Measurements from ENCODE around the gene GAL3ST1. TPM values are rescaled to one million over a fixed set of nuclear protein-coding genes. Genes with fewer than 3 reads are reported as not detected.

Gene GAL3ST1
- total RNA-seq, 1 experiment from 2014 or later = 2.1 TPM

DNA sequence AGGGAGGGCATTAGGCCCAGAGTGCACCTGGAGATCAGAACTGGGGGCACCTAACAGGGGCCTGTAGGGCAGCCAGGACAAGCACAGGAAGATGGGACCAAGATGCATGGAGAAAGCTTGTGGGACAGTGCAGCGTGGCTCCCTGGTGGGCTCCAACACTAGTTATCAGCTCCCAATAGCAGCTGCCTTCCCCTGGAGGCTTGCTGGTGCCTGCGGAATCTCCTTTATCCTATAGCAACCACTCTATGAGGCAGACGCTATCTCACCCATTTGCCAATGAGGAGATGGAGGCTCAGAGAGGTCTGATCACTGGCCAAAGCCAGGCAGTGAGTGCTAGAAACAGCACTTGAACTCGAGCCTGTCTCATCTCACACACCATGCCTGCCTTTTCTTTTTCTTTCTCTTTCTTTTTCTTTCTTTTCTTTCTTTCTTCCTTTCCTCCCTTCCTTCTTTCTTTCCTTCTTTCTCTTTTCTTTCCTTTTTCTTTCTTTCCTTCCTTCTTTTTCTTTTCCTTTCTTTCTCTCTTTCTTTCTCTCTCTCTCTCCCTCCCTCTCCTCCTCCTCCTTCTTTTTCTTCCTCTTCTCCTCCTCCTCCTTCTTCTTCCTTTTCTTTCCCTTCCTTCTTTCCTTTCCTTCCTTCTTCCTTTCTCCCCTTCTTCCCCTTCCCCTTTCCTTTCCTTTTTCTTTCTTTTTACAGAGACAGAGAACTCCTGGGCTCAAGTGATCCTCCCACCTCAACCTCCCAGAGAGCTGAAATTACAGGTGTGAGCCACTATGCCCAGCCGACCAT lies 52.9 kb downstream of the GAL3ST1 start (continued):
- TF ChIP-seq, protein P1, sequence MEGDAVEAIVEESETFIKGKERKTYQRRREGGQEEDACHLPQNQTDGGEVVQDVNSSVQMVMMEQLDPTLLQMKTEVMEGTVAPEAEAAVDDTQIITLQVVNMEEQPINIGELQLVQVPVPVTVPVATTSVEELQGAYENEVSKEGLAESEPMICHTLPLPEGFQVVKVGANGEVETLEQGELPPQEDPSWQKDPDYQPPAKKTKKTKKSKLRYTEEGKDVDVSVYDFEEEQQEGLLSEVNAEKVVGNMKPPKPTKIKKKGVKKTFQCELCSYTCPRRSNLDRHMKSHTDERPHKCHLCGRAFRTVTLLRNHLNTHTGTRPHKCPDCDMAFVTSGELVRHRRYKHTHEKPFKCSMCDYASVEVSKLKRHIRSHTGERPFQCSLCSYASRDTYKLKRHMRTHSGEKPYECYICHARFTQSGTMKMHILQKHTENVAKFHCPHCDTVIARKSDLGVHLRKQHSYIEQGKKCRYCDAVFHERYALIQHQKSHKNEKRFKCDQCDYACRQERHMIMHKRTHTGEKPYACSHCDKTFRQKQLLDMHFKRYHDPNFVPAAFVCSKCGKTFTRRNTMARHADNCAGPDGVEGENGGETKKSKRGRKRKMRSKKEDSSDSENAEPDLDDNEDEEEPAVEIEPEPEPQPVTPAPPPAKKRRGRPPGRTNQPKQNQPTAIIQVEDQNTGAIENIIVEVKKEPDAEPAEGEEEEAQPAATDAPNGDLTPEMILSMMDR (IDR thresholded peaks at IDR 0.05 in 2 of 3, conservative IDR thresholded peaks at IDR 0.05 in 1 of 3; ENCODE audit: borderline replicate concordance in 1 of 3, insufficient read depth in 1 of 3, low read depth in 2 of 3, low read length in 2 of 3) = no peak

GRCh38 chr22:30519842-30520425 lies 54.5 kb downstream of the GAL3ST1 start:
- no peak overlapping the region for H3K4me3 ChIP-seq (replicated peaks in 1 of 2; ENCODE audit: low read depth in 1 of 2, low read length in 2 of 2)
- H3K27ac ChIP-seq (ENCODE audit: low read depth, low read length) = no peak overlapping the region
- H3K4me1 ChIP-seq (ENCODE audit: control insufficient read depth in 1 of 2, insufficient read depth in 2 of 2, low read length in 2 of 2) = no peaks in the 10 kb centered on the region
- H3K36me3 ChIP-seq (ENCODE audit: control insufficient read depth in 1 of 2, insufficient read depth in 2 of 2, low read length in 2 of 2) = no peaks in the 10 kb centered on the region
- H3K9me2 ChIP-seq (ENCODE audit: insufficient read depth) = no peaks in the 10 kb centered on the region
- H3K27me3 ChIP-seq (ENCODE audit: insufficient read depth, low read length) = no peaks in the 10 kb centered on the region
- no peaks in the 10 kb centered on the region for H3K79me2 ChIP-seq (ENCODE audit: insufficient read depth, low read length)
- H3K9me3 ChIP-seq (ENCODE audit: control insufficient read depth in 1 of 2, insufficient read depth in 1 of 2, low read depth in 1 of 2, low read length in 2 of 2) = no peaks in the 10 kb centered on the region
- no TSS peak for BruUV-seq (replicated peaks)
- DNase-seq (ENCODE audit: low read depth, low spot score) (no peak), ATAC-seq (no peak)
- H4K20me1 ChIP-seq (ENCODE audit: insufficient read depth) = no peaks in the 10 kb centered on the region
- H2AFZ ChIP-seq (ENCODE audit: low read depth, low read length, poor library complexity, severe bottlenecking) = no peak overlapping the region
- no peak overlapping the region for H3K9ac ChIP-seq (ENCODE audit: low read length)
- intact Hi-C loops (cut with micrococcal nuclease) = no loop called here
- CTCF ChIA-PET = no interaction called here
- no peak overlapping the region for H3K4me2 ChIP-seq (ENCODE audit: low read length)
- RAD21 ChIA-PET (ENCODE audit: low non-redundant PET in 1 of 2, low total read pairs in 2 of 2, uncharacterized antibody in 2 of 2, unreplicated experiment in 2 of 2) = interaction anchor here in 1 of 2 experiments (0.7 kb wide), 1 partner anchor 106 kb away, joined by 3 read pairs; no protein-coding TSS in a partner anchor
- POLR2A ChIA-PET = no interaction called here
- no peak for TF ChIP-seq SP1 (IDR thresholded peaks at IDR 0.05; ENCODE audit: low read depth)
- TF ChIP-seq JUND (IDR thresholded peaks at IDR 0.05) = no peak
- TF ChIP-seq, protein P2, sequence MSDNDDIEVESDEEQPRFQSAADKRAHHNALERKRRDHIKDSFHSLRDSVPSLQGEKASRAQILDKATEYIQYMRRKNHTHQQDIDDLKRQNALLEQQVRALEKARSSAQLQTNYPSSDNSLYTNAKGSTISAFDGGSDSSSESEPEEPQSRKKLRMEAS (IDR thresholded peaks at IDR 0.05) = no peak
- TF ChIP-seq EZH2phosphoT487 (IDR thresholded peaks at IDR 0.05; ENCODE audit: borderline replicate concordance) = no peak
- TF ChIP-seq, protein P1 (IDR thresholded peaks at IDR 0.05 in 2 of 3, conservative IDR thresholded peaks at IDR 0.05 in 1 of 3; ENCODE audit: borderline replicate concordance in 1 of 3, insufficient read depth in 1 of 3, low read depth in 2 of 3, low read length in 2 of 3) = no peak
- no peak for TF ChIP-seq ZNF274 (IDR thresholded peaks at IDR 0.05; ENCODE audit: low read depth, low read length)
- TF ChIP-seq SRF (IDR thresholded peaks at IDR 0.05; ENCODE audit: low read depth) = no peak
- TF ChIP-seq EZH2 (IDR thresholded peaks at IDR 0.05) = no peak
- no peak for TF ChIP-seq TCF7L2 (IDR thresholded peaks at IDR 0.05; ENCODE audit: borderline replicate concordance, extremely low read depth, insufficient read depth, insufficient read length)
- TF ChIP-seq CBX3 (IDR thresholded peaks at IDR 0.05; ENCODE audit: low read depth) = no peak
- TF ChIP-seq POLR2A (IDR thresholded peaks at IDR 0.05; ENCODE audit: borderline replicate concordance, extremely low read depth, insufficient read depth, insufficient read length) = no peak
- TF ChIP-seq ZFX (IDR thresholded peaks at IDR 0.05) = no peak
- TF ChIP-seq, protein P3, sequence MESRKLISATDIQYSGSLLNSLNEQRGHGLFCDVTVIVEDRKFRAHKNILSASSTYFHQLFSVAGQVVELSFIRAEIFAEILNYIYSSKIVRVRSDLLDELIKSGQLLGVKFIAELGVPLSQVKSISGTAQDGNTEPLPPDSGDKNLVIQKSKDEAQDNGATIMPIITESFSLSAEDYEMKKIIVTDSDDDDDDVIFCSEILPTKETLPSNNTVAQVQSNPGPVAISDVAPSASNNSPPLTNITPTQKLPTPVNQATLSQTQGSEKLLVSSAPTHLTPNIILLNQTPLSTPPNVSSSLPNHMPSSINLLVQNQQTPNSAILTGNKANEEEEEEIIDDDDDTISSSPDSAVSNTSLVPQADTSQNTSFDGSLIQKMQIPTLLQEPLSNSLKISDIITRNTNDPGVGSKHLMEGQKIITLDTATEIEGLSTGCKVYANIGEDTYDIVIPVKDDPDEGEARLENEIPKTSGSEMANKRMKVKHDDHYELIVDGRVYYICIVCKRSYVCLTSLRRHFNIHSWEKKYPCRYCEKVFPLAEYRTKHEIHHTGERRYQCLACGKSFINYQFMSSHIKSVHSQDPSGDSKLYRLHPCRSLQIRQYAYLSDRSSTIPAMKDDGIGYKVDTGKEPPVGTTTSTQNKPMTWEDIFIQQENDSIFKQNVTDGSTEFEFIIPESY (IDR thresholded peaks at IDR 0.05; ENCODE audit: extremely low read depth, insufficient replicate concordance, low read length) = no peak
- no peak for TF ChIP-seq CEBPB (IDR thresholded peaks at IDR 0.05; ENCODE audit: low read depth)
- TF ChIP-seq EGR1 (IDR thresholded peaks at IDR 0.05; ENCODE audit: low read depth) = no peak
- TF ChIP-seq POLR2AphosphoS5 (IDR thresholded peaks at IDR 0.05; ENCODE audit: low read depth, low read length) = no peak
